Heart right ventricle (tissue), 16 donors: ENCODE results near the gene COQ8B. TPM values are rescaled to one million over a fixed set of nuclear protein-coding genes. Genes with fewer than 3 reads are reported as not detected.

Experiments
- ATAC-seq, 8 donors: fragments of 200-7000 bp; cut with Tn5 transposase; one replicate each; pipeline ENCODE4 v1.9.1; 2020; ENCODE audit warnings: mild to moderate bottlenecking in 8 of 8, moderate library complexity in 8 of 8, moderate number of reproducible peaks in 1 of 8
- DNase-seq, 2 donors: peaks; one replicate each; pipeline ENCODE4 v3.0.0-alpha.2; 2020
- H3K27ac ChIP-seq, 10 donors: fragments of 200-600 bp; sonication (generic) in 2 of 10; one replicate each; pipeline versions ENCODE4 v1.5.0 to v1.8.0; 2020 to 2022; ENCODE audit warnings: mild to moderate bottlenecking in 3 of 10
- H3K27me3 ChIP-seq, 7 donors: fragments of 200-600 bp; one replicate each; pipeline ENCODE4 v1.8.0; 2021 to 2022; ENCODE audit warnings: mild to moderate bottlenecking in 2 of 7
- H3K36me3 ChIP-seq, 9 donors: fragments of 200-600 bp; sonication (generic) in 1 of 9; one replicate each; pipeline versions ENCODE4 v1.5.0 to v1.8.0; 2020 to 2022; ENCODE audit warnings: mild to moderate bottlenecking in 2 of 9
- H3K4me1 ChIP-seq, 9 donors: fragments of 200-600 bp; sonication (generic) in 1 of 9; one replicate each; pipeline versions ENCODE4 v1.5.0 to v1.8.0; 2020 to 2022; ENCODE audit warnings: mild to moderate bottlenecking in 4 of 9
- H3K4me3 ChIP-seq, 10 donors: fragments of 200-600 bp; sonication (generic) in 2 of 10; one replicate each; pipeline versions ENCODE4 v1.5.0 to v1.8.0; 2020 to 2022; ENCODE audit warnings: mild to moderate bottlenecking in 7 of 10, moderate library complexity in 2 of 10
- H3K9me3 ChIP-seq, 11 donors: fragments of 200-600 bp in 10 of 11; sonication (generic) in 2 of 11; one replicate each; pipeline versions ENCODE4 v1.5.0 to v1.8.0; 2013 to 2022; ENCODE audit warnings: mild to moderate bottlenecking in 2 of 11, control low read depth in 1 of 11, moderate library complexity in 1 of 11
- WGBS, 2 donors: extraction: QIAGEN DNeasy Blood & Tissue Kit; methylation state at CpG; one replicate each; pipeline ENCODE4 v1.1.7; 2013; ENCODE audit warnings: inconsistent platforms in 1 of 2; 5-methylcytosine and 5-hydroxymethylcytosine counted together
- intact Hi-C, 10 donors: fragments of 100-400 bp; cut with DNase I; formaldehyde crosslinking; loops; one replicate each; pipeline versions ENCODE4 v1.11.1 to v1.14.2; 2022
- polyA plus RNA-seq, 2 donors: library from polyadenylated mRNA; stranded (reverse); fragments of 200-250 nt; gene quantifications; one replicate each; pipeline ENCODE4 v1.2.3, GENCODE V29; 2013
- total RNA-seq, 10 donors: library from RNA; stranded (reverse); fragmentation: NEBNext Ultra II Directional in 3 of 10; extraction: Animal tissue kit (Norgen Biotek cat#: 25700) in 3 of 10; gene quantifications; one replicate each; pipeline versions ENCODE4 v1.2.1 to v1.2.4, GENCODE V29; 2021 to 2023
- TF ChIP-seq, protein P1 (sequence below), 9 donors: fragments of 200-600 bp; sonication (generic) in 2 of 9; IDR thresholded peaks; one replicate each; pipeline versions ENCODE4 v1.5.0 to v1.8.0; 2021 to 2022; ENCODE audit warnings: antibody characterized with exemption in 9 of 9, mild to moderate bottlenecking in 5 of 9, moderate library complexity in 1 of 9
- donor health status: Arrhythmogenic right ventricular cardiomyopathy.
- donor health status: ischemic (EF 13 %, LVEDD 7.1; RV severe dilation, severe dysfunction).
- donor health status: healthy with polysubstance abuse.
- donor health status: DM: no; HTN: yes; CAD: no.
- donor health status: DM: no; HTN: no; CAD: no.
- donor health status: ischemic (EF 25% LVEDD 6.9; RV normal size, moderate dysfunction).
- donor health status: ischemic (EF 25% LVEDD 5.7; RV mildly dilated, moderate dysfunction).
- donor health status: healthy.
- donor health status: DM: yes; HTN: yes; CAD: no.
- donor health status: Ischemic cardiomyopathy.
- donor health status: ischemic (EF 35%, LVEDD 5.7; RV mildly dilated, moderate dysfunction).
- donor health status: nonischemic (EF 11% LVEDD 7.7; RV severe dilation, severe dysfunction).
- donor health status: DM: yes; HTN: yes; CAD: no.
- donor health status: PGD.
- donor health status: ischemic (EF 29% LVEDD 5.4; RV normal size, mild dysfunction).
- donor health status: nonischemic (EF 23%, LVEDD 6.1; RV moderate dilation, normal function).

The COQ8B gene
- total and polyA plus RNA-seq, 12 donors, result 17.9 to 34.4 (median 27.5) TPM

DNA sequence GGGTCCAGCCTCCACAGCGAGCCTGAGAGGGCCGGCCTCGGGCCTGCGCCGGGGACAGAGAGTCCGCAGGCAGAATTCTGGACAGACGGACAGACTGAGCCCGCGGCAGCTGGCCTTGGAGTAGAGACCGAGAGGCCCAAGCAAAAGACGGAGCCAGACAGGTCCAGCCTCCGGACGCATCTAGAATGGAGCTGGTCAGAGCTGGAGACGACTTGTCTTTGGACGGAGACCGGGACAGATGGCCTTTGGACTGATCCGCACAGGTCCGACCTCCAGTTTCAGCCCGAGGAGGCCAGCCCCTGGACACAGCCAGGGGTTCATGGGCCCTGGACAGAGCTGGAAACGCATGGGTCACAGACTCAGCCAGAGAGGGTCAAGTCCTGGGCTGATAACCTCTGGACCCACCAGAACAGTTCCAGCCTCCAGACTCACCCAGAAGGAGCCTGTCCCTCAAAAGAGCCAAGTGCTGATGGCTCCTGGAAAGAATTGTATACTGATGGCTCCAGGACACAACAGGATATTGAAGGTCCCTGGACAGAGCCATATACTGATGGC is 716 bp upstream of the COQ8B start:
- WGBS, 2 donors, result 0 to 1% methylated on average over 20 of the region's 20 CpGs
- intact Hi-C loops, result loop anchor here in 7 of 10 donors (2.0 to 10.0 kb wide), 9 partner anchors 33 to 90 kb away; partner anchors contain the start of genes ACTMAP (in 5 of the 7), SNRPA (in 5 of the 7), EGLN2 (in 3 of the 7) and RAB4B (in 1 of the 7)
- DNase-seq (peak in 1 of 2 donors; percentile 40), ATAC-seq (no peak)
- Histone ChIP-seq H3K4me3 (peak overlapping the region; percentile 64 to 89 (median 78)), H3K27me3 (no peaks in the 10 kb centered on the region), H3K36me3 (peaks cover 0 to 14% (median 0%) of the 10 kb centered on the region in 9 donors), H3K27ac (peak overlapping the region; percentile 87 to 98 (median 97)), H3K9me3 (no peaks in the 10 kb centered on the region), H3K4me1 (peaks cover 16 to 88% (median 70%) of the 10 kb centered on the region in 9 donors)
- TF ChIP-seq, protein P1, sequence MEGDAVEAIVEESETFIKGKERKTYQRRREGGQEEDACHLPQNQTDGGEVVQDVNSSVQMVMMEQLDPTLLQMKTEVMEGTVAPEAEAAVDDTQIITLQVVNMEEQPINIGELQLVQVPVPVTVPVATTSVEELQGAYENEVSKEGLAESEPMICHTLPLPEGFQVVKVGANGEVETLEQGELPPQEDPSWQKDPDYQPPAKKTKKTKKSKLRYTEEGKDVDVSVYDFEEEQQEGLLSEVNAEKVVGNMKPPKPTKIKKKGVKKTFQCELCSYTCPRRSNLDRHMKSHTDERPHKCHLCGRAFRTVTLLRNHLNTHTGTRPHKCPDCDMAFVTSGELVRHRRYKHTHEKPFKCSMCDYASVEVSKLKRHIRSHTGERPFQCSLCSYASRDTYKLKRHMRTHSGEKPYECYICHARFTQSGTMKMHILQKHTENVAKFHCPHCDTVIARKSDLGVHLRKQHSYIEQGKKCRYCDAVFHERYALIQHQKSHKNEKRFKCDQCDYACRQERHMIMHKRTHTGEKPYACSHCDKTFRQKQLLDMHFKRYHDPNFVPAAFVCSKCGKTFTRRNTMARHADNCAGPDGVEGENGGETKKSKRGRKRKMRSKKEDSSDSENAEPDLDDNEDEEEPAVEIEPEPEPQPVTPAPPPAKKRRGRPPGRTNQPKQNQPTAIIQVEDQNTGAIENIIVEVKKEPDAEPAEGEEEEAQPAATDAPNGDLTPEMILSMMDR (IDR thresholded peaks at IDR 0.05), result no peak

DNA sequence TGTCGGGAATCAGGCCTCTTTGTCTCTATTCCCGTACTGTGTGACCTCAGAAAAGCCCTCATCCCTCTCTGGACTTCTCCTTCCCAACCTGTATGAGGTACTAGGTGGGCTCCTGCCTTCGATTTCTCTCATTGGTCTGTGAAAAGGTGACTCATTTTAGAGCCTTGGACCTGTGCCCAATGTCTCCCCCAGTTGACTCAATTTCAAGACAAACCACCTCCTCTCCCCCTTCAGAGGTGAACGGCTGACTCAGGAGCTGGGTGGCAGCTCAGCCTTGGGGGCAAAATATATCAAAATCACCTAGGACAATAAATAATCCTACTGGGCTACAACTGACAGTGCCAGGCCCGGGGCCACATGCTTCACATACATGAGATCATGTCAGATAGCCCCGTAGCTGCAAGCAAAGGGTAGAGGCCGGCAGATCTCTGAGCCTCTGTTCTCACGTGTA is 630 bp downstream of the COQ8B start:
- Histone ChIP-seq H3K4me1 (peaks cover 14 to 76% (median 57%) of the 10 kb centered on the region in 9 donors), H3K27me3 (no peaks in the 10 kb centered on the region), H3K4me3 (peak overlapping the region; percentile 64 to 89 (median 78)), H3K27ac (peak overlapping the region; percentile 87 to 98 (median 97)), H3K36me3 (peaks cover 0 to 25% (median 0%) of the 10 kb centered on the region in 9 donors), H3K9me3 (no peaks in the 10 kb centered on the region)
- WGBS, 2 donors, result 7% methylated on average over 8 of the region's 8 CpGs
- TF ChIP-seq, protein P1 (IDR thresholded peaks at IDR 0.05), result no peak
- ATAC-seq, result no peak
- no peak for DNase-seq
- intact Hi-C loops, result loop anchor here in 7 of 10 donors (1.0 to 10.0 kb wide), 10 partner anchors 34 to 91 kb away; partner anchors contain the start of genes ACTMAP (in 6 of the 7), SNRPA (in 5 of the 7), EGLN2 (in 3 of the 7) and RAB4B (in 1 of the 7)

DNA sequence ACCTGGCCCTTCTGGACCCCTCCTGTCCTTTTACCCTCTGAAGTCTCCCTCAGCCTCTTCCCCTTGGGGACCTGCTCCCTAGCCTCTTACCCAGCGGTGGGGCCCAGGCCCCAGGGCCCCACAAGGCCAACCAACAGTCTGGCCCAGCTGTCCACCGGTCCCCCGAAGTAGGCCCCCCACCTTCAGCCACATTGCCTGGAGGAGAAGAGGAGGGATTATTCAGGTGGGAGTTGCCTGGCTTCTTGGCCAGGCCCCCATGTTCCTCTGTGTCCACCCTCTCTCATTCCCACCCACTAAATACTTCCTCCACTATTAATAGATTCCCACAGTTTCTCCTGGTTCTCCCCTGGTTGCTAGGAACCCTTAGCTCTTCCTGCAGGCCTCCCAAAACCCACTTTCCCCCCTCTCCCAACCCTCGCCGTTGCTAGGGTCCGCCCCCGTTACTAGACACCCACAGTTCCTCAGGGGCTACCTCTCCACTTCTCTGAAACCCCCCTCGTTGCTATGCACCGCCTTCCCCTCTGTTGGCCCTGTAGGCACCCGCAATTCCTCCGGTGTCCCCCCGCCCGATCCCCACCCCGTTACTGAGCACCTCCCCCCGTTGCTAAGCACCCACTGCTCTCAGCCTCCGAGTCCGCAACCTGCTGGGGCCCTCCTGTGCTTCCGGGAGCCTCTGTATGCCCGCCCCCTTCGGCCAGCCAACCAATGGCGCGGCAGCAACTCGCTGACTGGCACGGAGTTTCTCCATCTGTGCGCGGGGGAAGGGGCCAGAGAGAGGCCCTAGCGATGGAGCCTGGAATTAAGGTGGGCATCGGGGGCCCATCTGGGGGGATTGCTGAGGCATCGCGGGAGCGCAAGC is 2.0 kb downstream of the COQ8B start:
- ATAC-seq, result peak; percentile 71 to 88 (median 82)
- intact Hi-C loops, result loop anchor here in 5 of 10 donors (5.0 to 10.0 kb wide), 5 partner anchors 38 to 93 kb away; partner anchors contain the start of genes EGLN2 (in 2 of the 5), ACTMAP (in 1 of the 5) and SNRPA (in 1 of the 5)

More for the DNA sequence above, 2.0 kb downstream of the COQ8B start:
- 3 to 4% methylated on average over 31 of the region's 31 CpGs for WGBS, 2 donors
- Histone ChIP-seq H3K9me3 (no peaks in the 10 kb centered on the region), H3K27ac (peak overlapping the region; percentile 80 to 98 (median 96)), H3K4me1 (peaks cover 4 to 62% (median 43%) of the 10 kb centered on the region in 9 donors), H3K4me3 (peak overlapping the region; percentile 30 to 89 (median 78)), H3K36me3 (peaks cover 0 to 39% (median 11%) of the 10 kb centered on the region in 9 donors), H3K27me3 (no peaks in the 10 kb centered on the region)
- TF ChIP-seq, protein P1 (IDR thresholded peaks at IDR 0.05), result no peak
- peak; percentile 94 to 95 for DNase-seq
